ENCODE measurements around the gene GOLM1. TPM values are rescaled to one million over a fixed set of nuclear protein-coding genes. Genes with fewer than 3 reads are reported as not detected.

The GOLM1 gene
- total RNA-seq, 1 experiment from 2014 or later = 33.9 TPM

- intact Hi-C loops (cut with micrococcal nuclease) = loop anchor here (1.0 kb wide), 1 partner anchor 204 kb away; no protein-coding TSS in a partner anchor
- H3K9me3 Mint-ChIP-seq (ENCODE audit: unreplicated experiment) = no peaks in the 10 kb centered on the region
- no TSS peak for BruUV-seq (replicated peaks)
- peak; percentile 53 for DNase-seq (ENCODE audit: unreplicated experiment)
- H3K4me1 Mint-ChIP-seq (ENCODE audit: insufficient read depth, unreplicated experiment) = no peaks in the 10 kb centered on the region
- no peaks in the 10 kb centered on the region for H3K27me3 Mint-ChIP-seq (ENCODE audit: insufficient read depth, unreplicated experiment)
- no peak overlapping the region for H3K27ac Mint-ChIP-seq (ENCODE audit: low read depth, unreplicated experiment)
- H3K4me3 Mint-ChIP-seq (ENCODE audit: unreplicated experiment) = no peak overlapping the region
- H3K36me3 Mint-ChIP-seq (ENCODE audit: insufficient read depth, unreplicated experiment) = peaks cover 54% of the 10 kb centered on the region
- ChIA-PET POLR2A (no interaction called here), CTCF (interaction anchor here (0.5 to 1.2 kb wide), 3 partner anchors 10 to 694 kb away, joined by 3 to 4 read pairs (median 3); no protein-coding TSS in a partner anchor)
- TF ChIP-seq CTCF (IDR thresholded peaks at IDR 0.05; ENCODE audit: unreplicated experiment) = peak; percentile 48
Observed at GRCh38 chr9:86034863-86035734, 64.3 kb downstream of the GOLM1 start.

- intact Hi-C loops (cut with micrococcal nuclease) = no loop called here
- DNase-seq (ENCODE audit: unreplicated experiment) = no peak
- ChIA-PET CTCF (no interaction called here), POLR2A (no interaction called here)
- Mint-ChIP-seq H3K27ac (ENCODE audit: low read depth, unreplicated experiment) (no peak overlapping the region), H3K4me3 (ENCODE audit: unreplicated experiment) (no peak overlapping the region), H3K4me1 (ENCODE audit: insufficient read depth, unreplicated experiment) (no peaks in the 10 kb centered on the region), H3K9me3 (ENCODE audit: unreplicated experiment) (no peaks in the 10 kb centered on the region), H3K36me3 (ENCODE audit: insufficient read depth, unreplicated experiment) (peaks cover 66% of the 10 kb centered on the region), H3K27me3 (ENCODE audit: insufficient read depth, unreplicated experiment) (no peaks in the 10 kb centered on the region)
- BruUV-seq (replicated peaks) = no TSS peak
- no peak for TF ChIP-seq CTCF (IDR thresholded peaks at IDR 0.05; ENCODE audit: unreplicated experiment)
Observed at GRCh38 chr9:86027767-86028166, 71.6 kb downstream of the GOLM1 start.

- DNase-seq (ENCODE audit: unreplicated experiment) = no peak
- Mint-ChIP-seq H3K4me3 (ENCODE audit: unreplicated experiment) (no peak overlapping the region), H3K9me3 (ENCODE audit: unreplicated experiment) (no peaks in the 10 kb centered on the region), H3K36me3 (ENCODE audit: insufficient read depth, unreplicated experiment) (peaks cover 82% of the 10 kb centered on the region), H3K27ac (ENCODE audit: low read depth, unreplicated experiment) (no peak overlapping the region), H3K27me3 (ENCODE audit: insufficient read depth, unreplicated experiment) (no peaks in the 10 kb centered on the region), H3K4me1 (ENCODE audit: insufficient read depth, unreplicated experiment) (no peaks in the 10 kb centered on the region)
- POLR2A ChIA-PET = interaction anchor here (0.7 kb wide), 1 partner anchor 8 kb away, joined by 3 read pairs; no protein-coding TSS in a partner anchor
- CTCF ChIA-PET = interaction anchor here (0.7 kb wide), 1 partner anchor 215 kb away, joined by 3 read pairs; no protein-coding TSS in a partner anchor
- TF ChIP-seq CTCF (IDR thresholded peaks at IDR 0.05; ENCODE audit: unreplicated experiment) = no peak
- no TSS peak for BruUV-seq (replicated peaks)
- intact Hi-C loops (cut with micrococcal nuclease) = no loop called here
Observed at GRCh38 chr9:86022687-86023266, 76.6 kb downstream of the GOLM1 start.

GRCh38 chr9:86021166-86021565 is 78.2 kb downstream of the GOLM1 start:
- DNase-seq (ENCODE audit: unreplicated experiment) = no peak
- no peak overlapping the region for H3K27ac Mint-ChIP-seq (ENCODE audit: low read depth, unreplicated experiment)
- intact Hi-C loops (cut with micrococcal nuclease) = no loop called here
- no peak overlapping the region for H3K4me3 Mint-ChIP-seq (ENCODE audit: unreplicated experiment)
- ChIA-PET POLR2A (interaction anchor here (0.6 to 0.9 kb wide), 3 partner anchors 9 to 27 kb away, joined by 3 read pairs; no protein-coding TSS in a partner anchor), CTCF (interaction anchor here (0.5 to 0.9 kb wide), 2 partner anchors 27 to 1767 kb away, joined by 3 read pairs; no protein-coding TSS in a partner anchor)
- H3K9me3 Mint-ChIP-seq (ENCODE audit: unreplicated experiment) = no peaks in the 10 kb centered on the region
- H3K36me3 Mint-ChIP-seq (ENCODE audit: insufficient read depth, unreplicated experiment) = peaks cover 91% of the 10 kb centered on the region
- BruUV-seq (replicated peaks) = no TSS peak
- no peaks in the 10 kb centered on the region for H3K27me3 Mint-ChIP-seq (ENCODE audit: insufficient read depth, unreplicated experiment)
- no peak for TF ChIP-seq CTCF (IDR thresholded peaks at IDR 0.05; ENCODE audit: unreplicated experiment)
- H3K4me1 Mint-ChIP-seq (ENCODE audit: insufficient read depth, unreplicated experiment) = no peaks in the 10 kb centered on the region
